ENCODE results near the gene CITED4. TPM values are rescaled to one million over a fixed set of nuclear protein-coding genes. Genes with fewer than 3 reads are reported as not detected.

The CITED4 gene
- 10.4 TPM for total RNA-seq (2013)
- polyA plus RNA-seq, result 10 to 100 TPM in 2 of 3 donors, 1 to 10 TPM in 1; 2.4 to 18.8 (median 17.1) TPM
- polyA minus RNA-seq, result 12.2 and 19.8 TPM in 2 replicates
- total RNA-seq, result 3.2 to 14.0 (median 4.8) reads per million in 11 experiments

GRCh38 chr1:40862008-40862863 is at the start of gene CITED4:
CITED4 (minus strand) TSS chr1:40862363; CDS start chr1:40862127, 236 bp downstream.
- Mint-ChIP-seq H3K27ac (peak within 1 kb of the TSS; percentile 89 to 96 (median 94)), H3K27me3 (ENCODE audit: low read depth in 3 of 3) (peaks cover 4 to 10% (median 5%) of the 10 kb centered on the region in 3 donors), H3K36me3 (peaks cover 0 to 1% of the 10 kb centered on the region in 2 donors), H3K4me3 (peak within 1 kb of the TSS; percentile 93 to 97), H3K4me1 (peaks cover 30% of the 10 kb centered on the region), H3K9me3 (peaks cover 0 to 1% (median 0%) of the 10 kb centered on the region in 7 donors)
- H3K4me3 ChIP-seq (replicated peaks in 1 of 3; ENCODE audit: low read depth in 2 of 3, low read length in 3 of 3), result peak within 1 kb of the TSS; percentile 50 to 82 (median 58)
- H2AFZ ChIP-seq (ENCODE audit: insufficient read depth, low read depth, low read length, poor library complexity, severe bottlenecking), result peak within 1 kb of the TSS; percentile 96
- H3K27me3 ChIP-seq (ENCODE audit: control insufficient read depth in 2 of 2, insufficient read depth in 2 of 2, low read length in 2 of 2), result no peaks in the 10 kb centered on the region
- TF ChIP-seq CTCF (IDR thresholded peaks at IDR 0.05), result no peak
- peaks cover 22 to 42% of the 10 kb centered on the region in 2 donors for H3K4me1 ChIP-seq (ENCODE audit: control insufficient read depth in 1 of 2, insufficient read depth in 2 of 2, low read length in 2 of 2)
- DNase-seq, result peak; percentile 92 to 93 (median 93)
- no peaks in the 10 kb centered on the region for H4K20me1 ChIP-seq (ENCODE audit: insufficient read depth, low read length)
- H3K9ac ChIP-seq (ENCODE audit: insufficient read depth, low read length, poor library complexity, severe bottlenecking), result peak within 1 kb of the TSS; percentile 74
- intact Hi-C loops (cut with micrococcal nuclease), result loop anchor here in 1 of 2 donors (5.0 kb wide), 1 partner anchor 75 kb away; no protein-coding TSS in a partner anchor
- H3K9me3 ChIP-seq (replicated peaks in 1 of 2; ENCODE audit: control insufficient read depth in 1 of 2, insufficient read depth in 1 of 2, low read length in 2 of 2), result no peaks in the 10 kb centered on the region
- H3K27ac ChIP-seq (ENCODE audit: low read depth in 1 of 2, low read length in 2 of 2), result peak within 1 kb of the TSS; percentile 69 to 83
- H3K4me2 ChIP-seq (replicated peaks; ENCODE audit: extremely low read depth, low read length, poor library complexity, severe bottlenecking), result peak within 1 kb of the TSS; percentile 95
- H3K79me2 ChIP-seq (ENCODE audit: insufficient read depth, low read length), result peaks cover 12% of the 10 kb centered on the region
- no peaks in the 10 kb centered on the region for H3K36me3 ChIP-seq (replicated peaks in 1 of 2; ENCODE audit: control insufficient read depth in 1 of 2, insufficient read depth in 2 of 2, low read length in 2 of 2)
- under 1% methylated on average over 72 of the region's 75 CpGs for WGBS (ENCODE audit: insufficient coverage)

- intact Hi-C loops (cut with micrococcal nuclease), result no loop called here
- no peak overlapping the region for H3K4me3 ChIP-seq (replicated peaks in 1 of 3; ENCODE audit: low read depth in 2 of 3, low read length in 3 of 3)
- H3K27ac Mint-ChIP-seq, result no peak overlapping the region
- no peaks in the 10 kb centered on the region for H3K79me2 ChIP-seq (ENCODE audit: insufficient read depth, low read length)
- no peak overlapping the region for H3K4me2 ChIP-seq (replicated peaks; ENCODE audit: extremely low read depth, low read length, poor library complexity, severe bottlenecking)
- H3K4me1 ChIP-seq (ENCODE audit: control insufficient read depth in 1 of 2, insufficient read depth in 2 of 2, low read length in 2 of 2), result peaks cover 15 to 17% of the 10 kb centered on the region in 2 donors
- H4K20me1 ChIP-seq (ENCODE audit: insufficient read depth, low read length), result no peaks in the 10 kb centered on the region
- H3K4me1 Mint-ChIP-seq, result peaks cover 19% of the 10 kb centered on the region
- H3K9me3 ChIP-seq (replicated peaks in 1 of 2; ENCODE audit: control insufficient read depth in 1 of 2, insufficient read depth in 1 of 2, low read length in 2 of 2), result no peaks in the 10 kb centered on the region
- no peak overlapping the region for H3K4me3 Mint-ChIP-seq
- H3K27ac ChIP-seq (ENCODE audit: low read depth in 1 of 2, low read length in 2 of 2), result no peak overlapping the region
- no peaks in the 10 kb centered on the region for H3K36me3 ChIP-seq (replicated peaks in 1 of 2; ENCODE audit: control insufficient read depth in 1 of 2, insufficient read depth in 2 of 2, low read length in 2 of 2)
- H2AFZ ChIP-seq (ENCODE audit: insufficient read depth, low read depth, low read length, poor library complexity, severe bottlenecking), result no peak overlapping the region
- H3K9me3 Mint-ChIP-seq, result peaks cover 0 to 3% (median 0%) of the 10 kb centered on the region in 7 donors
- TF ChIP-seq CTCF (IDR thresholded peaks at IDR 0.05), result no peak
- no peaks in the 10 kb centered on the region for H3K36me3 Mint-ChIP-seq
- no peaks in the 10 kb centered on the region for H3K27me3 ChIP-seq (ENCODE audit: control insufficient read depth in 2 of 2, insufficient read depth in 2 of 2, low read length in 2 of 2)
- no peak for DNase-seq
- WGBS (ENCODE audit: insufficient coverage), result no CpG with 5 or more reads among the region's 3 CpGs
- H3K9ac ChIP-seq (ENCODE audit: insufficient read depth, low read length, poor library complexity, severe bottlenecking), result no peak overlapping the region
- peaks cover 0 to 5% (median 4%) of the 10 kb centered on the region in 3 donors for H3K27me3 Mint-ChIP-seq (ENCODE audit: low read depth in 3 of 3)
Observed at GRCh38 chr1:40911105-40911504, 48.9 kb upstream of the CITED4 start.

Measured in CD14-positive monocyte (primary cell).